ENCODE measurements around the gene ASTE1. TPM values are rescaled to one million over a fixed set of nuclear protein-coding genes. Genes with fewer than 3 reads are reported as not detected.

Gene ASTE1
- total RNA-seq, 3 donors from 2014 or later = 9.4 to 15.3 (median 10.4) TPM

- H3K9me3 ChIP-seq = no peaks in the 10 kb centered on the region
- H3K4me1 ChIP-seq (ENCODE audit: low read depth) = no peaks in the 10 kb centered on the region
- no peak for TF ChIP-seq CTCF (IDR thresholded peaks at IDR 0.05)
- intact Hi-C loops (cut with DNase I, micrococcal nuclease) = no loop called here
- DNase-seq (no peak), ATAC-seq (no peak)
- no peaks in the 10 kb centered on the region for H3K36me3 ChIP-seq (ENCODE audit: low read depth)
- no peak overlapping the region for H3K4me3 ChIP-seq
Observed at GRCh38 chr3:131008326-131008725, 18.3 kb downstream of the ASTE1 start.

GRCh38 chr3:131007782-131008181, 18.8 kb downstream of the ASTE1 start:
- no peaks in the 10 kb centered on the region for H3K36me3 ChIP-seq (ENCODE audit: low read depth)
- DNase-seq (no peak), ATAC-seq (no peak)
- no peak overlapping the region for H3K4me3 ChIP-seq
- no peaks in the 10 kb centered on the region for H3K9me3 ChIP-seq
- intact Hi-C loops (cut with DNase I, micrococcal nuclease) = no loop called here
- no peak for TF ChIP-seq CTCF (IDR thresholded peaks at IDR 0.05)
- H3K4me1 ChIP-seq (ENCODE audit: low read depth) = no peaks in the 10 kb centered on the region

- DNase-seq (no peak), ATAC-seq (no peak)
- no peak for TF ChIP-seq CTCF (IDR thresholded peaks at IDR 0.05)
- intact Hi-C loops (cut with DNase I, micrococcal nuclease) = no loop called here
- H3K9me3 ChIP-seq = no peaks in the 10 kb centered on the region
- no peak overlapping the region for H3K4me3 ChIP-seq
- H3K36me3 ChIP-seq (ENCODE audit: low read depth) = no peaks in the 10 kb centered on the region
- H3K4me1 ChIP-seq (ENCODE audit: low read depth) = no peaks in the 10 kb centered on the region
Observed at GRCh38 chr3:131007256-131007655, 19.4 kb downstream of the ASTE1 start.

- no peak for DNase-seq
- H3K36me3 ChIP-seq (ENCODE audit: low read depth) = no peaks in the 10 kb centered on the region
- intact Hi-C loops (cut with DNase I, micrococcal nuclease) = no loop called here
- H3K4me3 ChIP-seq = no peak overlapping the region
- TF ChIP-seq CTCF (IDR thresholded peaks at IDR 0.05) = no peak
- no peaks in the 10 kb centered on the region for H3K9me3 ChIP-seq
- no peak for ATAC-seq
- no peaks in the 10 kb centered on the region for H3K4me1 ChIP-seq (ENCODE audit: low read depth)
Observed at GRCh38 chr3:131004603-131005002, 22.0 kb downstream of the ASTE1 start.

GRCh38 chr3:131001071-131001470, 25.6 kb downstream of the ASTE1 start:
- Histone ChIP-seq H3K9me3 (no peaks in the 10 kb centered on the region), H3K36me3 (ENCODE audit: low read depth) (no peaks in the 10 kb centered on the region), H3K4me1 (ENCODE audit: low read depth) (no peaks in the 10 kb centered on the region), H3K4me3 (no peak overlapping the region)
- intact Hi-C loops (cut with DNase I, micrococcal nuclease) = no loop called here
- TF ChIP-seq CTCF (IDR thresholded peaks at IDR 0.05) = no peak
- DNase-seq = no peak
- no peak for ATAC-seq

GRCh38 chr3:130997289-130997688, 29.3 kb downstream of the ASTE1 start:
- TF ChIP-seq CTCF (IDR thresholded peaks at IDR 0.05) = no peak

More at GRCh38 chr3:130997289-130997688, 29.3 kb downstream of the ASTE1 start:
- Histone ChIP-seq H3K36me3 (ENCODE audit: low read depth) (no peaks in the 10 kb centered on the region), H3K4me3 (no peak overlapping the region), H3K4me1 (ENCODE audit: low read depth) (no peaks in the 10 kb centered on the region), H3K9me3 (no peaks in the 10 kb centered on the region)
- intact Hi-C loops (cut with DNase I, micrococcal nuclease) = no loop called here
- no peak for DNase-seq
- ATAC-seq = no peak
